ENCODE data around the gene SLC35D2. TPM values are rescaled to one million over a fixed set of nuclear protein-coding genes. Genes with fewer than 3 reads are reported as not detected.

Gene SLC35D2
- total and polyA plus RNA-seq, 11 donors, result 8.2 to 23.1 (median 15.9) TPM

- no peak overlapping the region for H3K27ac ChIP-seq
- WGBS, 4 donors, result 71 to 85% (median 75%) methylated on average over 4 of the region's 4 CpGs
Observed at GRCh38 chr9:96299823-96300222, 83.7 kb downstream of the SLC35D2 start.

GRCh38 chr9:96294159-96294545 is 89.4 kb downstream of the SLC35D2 start:
- no peak overlapping the region for H3K27ac ChIP-seq
- WGBS, 4 donors, result 91 to 95% (median 94%) methylated on average over 3 of the region's 3 CpGs
- no peaks in the 10 kb centered on the region for H3K27me3 ChIP-seq
- H3K36me3 ChIP-seq, result no peaks in the 10 kb centered on the region
- ATAC-seq (no peak), DNase-seq (no peak)
- H3K9me3 ChIP-seq, result no peaks in the 10 kb centered on the region
- intact Hi-C loops (cut with DNase I), result no loop called here
- no peaks in the 10 kb centered on the region for H3K4me1 ChIP-seq
- H3K4me3 ChIP-seq, result no peak overlapping the region
- no peak for TF ChIP-seq POLR2A (IDR thresholded peaks at IDR 0.05)
- TF ChIP-seq CTCF (IDR thresholded peaks at IDR 0.05), result no peak

More at GRCh38 chr9:96299823-96300222, 83.7 kb downstream of the SLC35D2 start:
- Histone ChIP-seq H3K27me3 (no peaks in the 10 kb centered on the region), H3K4me3 (no peak overlapping the region), H3K36me3 (no peaks in the 10 kb centered on the region), H3K4me1 (no peaks in the 10 kb centered on the region), H3K9me3 (peaks cover 0 to 7% (median 0%) of the 10 kb centered on the region in 12 donors)
- DNase-seq, result no peak
- ATAC-seq, result no peak
- intact Hi-C loops (cut with DNase I), result no loop called here
- TF ChIP-seq POLR2A (IDR thresholded peaks at IDR 0.05) (no peak), CTCF (IDR thresholded peaks at IDR 0.05) (no peak)

GRCh38 chr9:96293498-96294158 is 89.9 kb downstream of the SLC35D2 start:
- WGBS, 4 donors, result 58 to 76% (median 69%) methylated on average over 3 of the region's 3 CpGs

GRCh38 chr9:96289392-96289791 is 94.1 kb downstream of the SLC35D2 start:
- no peaks in the 10 kb centered on the region for H3K4me1 ChIP-seq
- no peak overlapping the region for H3K4me3 ChIP-seq
- TF ChIP-seq CTCF (IDR thresholded peaks at IDR 0.05), result no peak
- no peak for TF ChIP-seq POLR2A (IDR thresholded peaks at IDR 0.05)
- no peaks in the 10 kb centered on the region for H3K36me3 ChIP-seq
- peaks cover 0 to 6% (median 0%) of the 10 kb centered on the region in 12 donors for H3K9me3 ChIP-seq
- ATAC-seq, result no peak
- WGBS, 4 donors, result 88 to 95% (median 92%) methylated on average over 2 of the region's 2 CpGs
- intact Hi-C loops (cut with DNase I), result no loop called here
- no peaks in the 10 kb centered on the region for H3K27me3 ChIP-seq
- DNase-seq, result no peak
- no peak overlapping the region for H3K27ac ChIP-seq

More at GRCh38 chr9:96293498-96294158, 89.9 kb downstream of the SLC35D2 start:
- DNase-seq (no peak), ATAC-seq (no peak)
- Histone ChIP-seq H3K27ac (no peak overlapping the region), H3K36me3 (no peaks in the 10 kb centered on the region), H3K9me3 (no peaks in the 10 kb centered on the region), H3K4me1 (no peaks in the 10 kb centered on the region), H3K27me3 (no peaks in the 10 kb centered on the region), H3K4me3 (no peak overlapping the region)
- TF ChIP-seq CTCF (IDR thresholded peaks at IDR 0.05), result no peak
- TF ChIP-seq POLR2A (IDR thresholded peaks at IDR 0.05), result no peak
- intact Hi-C loops (cut with DNase I), result no loop called here

Measured in heart left ventricle (tissue), 16 donors.